HepG2 (cell line): ENCODE results near the gene IYD.

Source experiments
- IKZF1 ChIP-seq: fragments of 450-650 bp; IDR thresholded peaks from 2 replicates; pipeline ENCODE4 v1.7.1; 2016
- MYC ChIP-seq: sonication (generic); formaldehyde crosslinking; IDR thresholded peaks from 2 replicates; pipeline ENCODE4 v1.9.0; 2021; ENCODE audit warnings: missing genetic modification reagents, borderline replicate concordance
- NBN ChIP-seq: fragments of 450-650 bp; conservative IDR thresholded peaks from 2 replicates; pipeline ENCODE4 v1.6.1; 2017
- TBP ChIP-seq: sonication (generic); formaldehyde crosslinking; IDR thresholded peaks from 2 replicates; pipeline ENCODE4 v1.5.0; 2020; ENCODE audit warnings: missing genetic modification reagents
- ZFP36L1 ChIP-seq: sonication (generic); formaldehyde crosslinking; IDR thresholded peaks from 2 replicates; pipeline ENCODE4 v1.8.0; 2022; ENCODE audit warnings: mild to moderate bottlenecking, missing genetic modification reagents, moderate library complexity
- TF ChIP-seq, protein P1 (sequence below): sonication (generic); formaldehyde crosslinking; IDR thresholded peaks from 2 replicates; pipeline ENCODE4 v1.5.0; 2020; ENCODE audit warnings: mild to moderate bottlenecking, missing genetic modification reagents, moderate library complexity

DNA sequence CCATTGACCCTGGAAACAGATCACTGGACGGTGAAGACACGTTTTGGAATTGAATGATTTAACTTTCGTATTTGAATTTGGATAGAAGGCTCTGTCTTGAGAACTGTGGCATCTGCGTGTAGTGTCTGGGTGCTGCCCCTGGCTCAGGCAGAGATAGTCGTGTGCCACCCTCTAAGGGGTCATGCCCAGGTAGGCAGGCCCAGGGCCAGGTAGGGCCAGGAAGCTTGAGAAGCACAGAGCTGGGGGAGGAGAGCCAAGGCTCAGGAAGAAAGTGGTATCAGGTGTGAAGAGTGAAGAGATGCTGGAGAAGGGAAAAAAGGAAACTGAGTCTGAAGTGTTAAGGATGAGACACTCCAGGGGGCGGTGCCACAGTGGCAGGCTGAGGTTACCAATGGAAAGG lies 75.5 kb downstream of the IYD start:
- TF ChIP-seq ZFP36L1 (no peak), IKZF1 (no peak), TBP (no peak), NBN (no peak), MYC (CRISPR knock-in tag) (no peak)
- TF ChIP-seq, protein P1, sequence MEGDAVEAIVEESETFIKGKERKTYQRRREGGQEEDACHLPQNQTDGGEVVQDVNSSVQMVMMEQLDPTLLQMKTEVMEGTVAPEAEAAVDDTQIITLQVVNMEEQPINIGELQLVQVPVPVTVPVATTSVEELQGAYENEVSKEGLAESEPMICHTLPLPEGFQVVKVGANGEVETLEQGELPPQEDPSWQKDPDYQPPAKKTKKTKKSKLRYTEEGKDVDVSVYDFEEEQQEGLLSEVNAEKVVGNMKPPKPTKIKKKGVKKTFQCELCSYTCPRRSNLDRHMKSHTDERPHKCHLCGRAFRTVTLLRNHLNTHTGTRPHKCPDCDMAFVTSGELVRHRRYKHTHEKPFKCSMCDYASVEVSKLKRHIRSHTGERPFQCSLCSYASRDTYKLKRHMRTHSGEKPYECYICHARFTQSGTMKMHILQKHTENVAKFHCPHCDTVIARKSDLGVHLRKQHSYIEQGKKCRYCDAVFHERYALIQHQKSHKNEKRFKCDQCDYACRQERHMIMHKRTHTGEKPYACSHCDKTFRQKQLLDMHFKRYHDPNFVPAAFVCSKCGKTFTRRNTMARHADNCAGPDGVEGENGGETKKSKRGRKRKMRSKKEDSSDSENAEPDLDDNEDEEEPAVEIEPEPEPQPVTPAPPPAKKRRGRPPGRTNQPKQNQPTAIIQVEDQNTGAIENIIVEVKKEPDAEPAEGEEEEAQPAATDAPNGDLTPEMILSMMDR (CRISPR knock-in tag), result no peak
